ENCODE results near the gene MAP4K4.

Gene MAP4K4

GRCh38 chr2:101884423-101884822 lies 186.9 kb downstream of the MAP4K4 start:
- H3K36me3 ChIP-seq (ENCODE audit: insufficient read depth, insufficient read length, low read length), result peaks cover 68% of the 10 kb centered on the region
- no peaks in the 10 kb centered on the region for H3K4me1 ChIP-seq (ENCODE audit: insufficient read depth, insufficient read length)
- H3K9me3 ChIP-seq (ENCODE audit: insufficient read depth, low read length), result no peaks in the 10 kb centered on the region
- no peak overlapping the region for H3K9ac ChIP-seq (ENCODE audit: insufficient read length, low read depth)
- H3K27me3 ChIP-seq (ENCODE audit: insufficient read depth, insufficient read length), result no peaks in the 10 kb centered on the region
- no peak overlapping the region for H3K4me3 ChIP-seq (ENCODE audit: insufficient read length, low read depth)
- TF ChIP-seq ZNF274 (IDR thresholded peaks at IDR 0.05; ENCODE audit: low read depth, low read length) (no peak), SUZ12 (IDR thresholded peaks at IDR 0.05; ENCODE audit: extremely low read depth, insufficient read depth, insufficient read length) (no peak), YY1 (IDR thresholded peaks at IDR 0.05; ENCODE audit: insufficient read depth, insufficient read length) (no peak)
- no peak for DNase-seq (ENCODE audit: low read depth, low spot score)

GRCh38 chr2:101887328-101887727 lies 189.8 kb downstream of the MAP4K4 start:
- no peak for TF ChIP-seq SUZ12 (IDR thresholded peaks at IDR 0.05; ENCODE audit: extremely low read depth, insufficient read depth, insufficient read length)
- no peak for TF ChIP-seq YY1 (IDR thresholded peaks at IDR 0.05; ENCODE audit: insufficient read depth, insufficient read length)
- TF ChIP-seq ZNF274 (IDR thresholded peaks at IDR 0.05; ENCODE audit: low read depth, low read length), result no peak
- DNase-seq (ENCODE audit: low read depth, low spot score), result no peak
- no peaks in the 10 kb centered on the region for H3K9me3 ChIP-seq (ENCODE audit: insufficient read depth, low read length)
- no peaks in the 10 kb centered on the region for H3K27me3 ChIP-seq (ENCODE audit: insufficient read depth, insufficient read length)
- H3K9ac ChIP-seq (ENCODE audit: insufficient read length, low read depth), result no peak overlapping the region
- H3K36me3 ChIP-seq (ENCODE audit: insufficient read depth, insufficient read length, low read length), result peaks cover 77% of the 10 kb centered on the region
- no peaks in the 10 kb centered on the region for H3K4me1 ChIP-seq (ENCODE audit: insufficient read depth, insufficient read length)
- H3K4me3 ChIP-seq (ENCODE audit: insufficient read length, low read depth), result no peak overlapping the region

- Histone ChIP-seq H3K27me3 (ENCODE audit: insufficient read depth, insufficient read length) (no peaks in the 10 kb centered on the region), H3K4me3 (ENCODE audit: insufficient read length, low read depth) (no peak overlapping the region), H3K9me3 (ENCODE audit: insufficient read depth, low read length) (no peaks in the 10 kb centered on the region), H3K4me1 (ENCODE audit: insufficient read depth, insufficient read length) (no peaks in the 10 kb centered on the region), H3K36me3 (ENCODE audit: insufficient read depth, insufficient read length, low read length) (peaks cover 75% of the 10 kb centered on the region), H3K9ac (ENCODE audit: insufficient read length, low read depth) (no peak overlapping the region)
- no peak for TF ChIP-seq YY1 (IDR thresholded peaks at IDR 0.05; ENCODE audit: insufficient read depth, insufficient read length)
- TF ChIP-seq SUZ12 (IDR thresholded peaks at IDR 0.05; ENCODE audit: extremely low read depth, insufficient read depth, insufficient read length), result no peak
- no peak for TF ChIP-seq ZNF274 (IDR thresholded peaks at IDR 0.05; ENCODE audit: low read depth, low read length)
- DNase-seq (ENCODE audit: low read depth, low spot score), result no peak
Observed at GRCh38 chr2:101889460-101890098, 192.1 kb downstream of the MAP4K4 start.

GRCh38 chr2:101892377-101892776 lies 194.9 kb downstream of the MAP4K4 start:
- no peaks in the 10 kb centered on the region for H3K4me1 ChIP-seq (ENCODE audit: insufficient read depth, insufficient read length)
- peaks cover 68% of the 10 kb centered on the region for H3K36me3 ChIP-seq (ENCODE audit: insufficient read depth, insufficient read length, low read length)

GRCh38 chr2:101893681-101894381 lies 196.3 kb downstream of the MAP4K4 start:
- no peaks in the 10 kb centered on the region for H3K4me1 ChIP-seq (ENCODE audit: insufficient read depth, insufficient read length)
- no peaks in the 10 kb centered on the region for H3K27me3 ChIP-seq (ENCODE audit: insufficient read depth, insufficient read length)
- peak; percentile 91 for DNase-seq (ENCODE audit: low read depth, low spot score)
- H3K36me3 ChIP-seq (ENCODE audit: insufficient read depth, insufficient read length, low read length), result peaks cover 61% of the 10 kb centered on the region
- no peaks in the 10 kb centered on the region for H3K9me3 ChIP-seq (ENCODE audit: insufficient read depth, low read length)
- H3K9ac ChIP-seq (ENCODE audit: insufficient read length, low read depth), result no peak overlapping the region
- no peak overlapping the region for H3K4me3 ChIP-seq (ENCODE audit: insufficient read length, low read depth)
- no peak for TF ChIP-seq ZNF274 (IDR thresholded peaks at IDR 0.05; ENCODE audit: low read depth, low read length)
- TF ChIP-seq YY1 (IDR thresholded peaks at IDR 0.05; ENCODE audit: insufficient read depth, insufficient read length), result no peak
- TF ChIP-seq SUZ12 (IDR thresholded peaks at IDR 0.05; ENCODE audit: extremely low read depth, insufficient read depth, insufficient read length), result no peak

More at GRCh38 chr2:101892377-101892776, 194.9 kb downstream of the MAP4K4 start:
- H3K27me3 ChIP-seq (ENCODE audit: insufficient read depth, insufficient read length), result no peaks in the 10 kb centered on the region
- no peak overlapping the region for H3K4me3 ChIP-seq (ENCODE audit: insufficient read length, low read depth)
- H3K9ac ChIP-seq (ENCODE audit: insufficient read length, low read depth), result no peak overlapping the region
- H3K9me3 ChIP-seq (ENCODE audit: insufficient read depth, low read length), result no peaks in the 10 kb centered on the region
- no peak for DNase-seq (ENCODE audit: low read depth, low spot score)
- TF ChIP-seq SUZ12 (IDR thresholded peaks at IDR 0.05; ENCODE audit: extremely low read depth, insufficient read depth, insufficient read length) (no peak), ZNF274 (IDR thresholded peaks at IDR 0.05; ENCODE audit: low read depth, low read length) (no peak), YY1 (IDR thresholded peaks at IDR 0.05; ENCODE audit: insufficient read depth, insufficient read length) (no peak)

- H3K9me3 ChIP-seq (ENCODE audit: insufficient read depth, low read length), result no peaks in the 10 kb centered on the region
- peaks cover 49% of the 10 kb centered on the region for H3K36me3 ChIP-seq (ENCODE audit: insufficient read depth, insufficient read length, low read length)
- no peak for DNase-seq (ENCODE audit: low read depth, low spot score)
- H3K27me3 ChIP-seq (ENCODE audit: insufficient read depth, insufficient read length), result no peaks in the 10 kb centered on the region
- H3K9ac ChIP-seq (ENCODE audit: insufficient read length, low read depth), result no peak overlapping the region
- H3K4me1 ChIP-seq (ENCODE audit: insufficient read depth, insufficient read length), result no peaks in the 10 kb centered on the region
- no peak overlapping the region for H3K4me3 ChIP-seq (ENCODE audit: insufficient read length, low read depth)
- TF ChIP-seq SUZ12 (IDR thresholded peaks at IDR 0.05; ENCODE audit: extremely low read depth, insufficient read depth, insufficient read length) (no peak), ZNF274 (IDR thresholded peaks at IDR 0.05; ENCODE audit: low read depth, low read length) (no peak)
Observed at GRCh38 chr2:101895039-101895438, 197.5 kb downstream of the MAP4K4 start.

- no peaks in the 10 kb centered on the region for H3K4me1 ChIP-seq (ENCODE audit: insufficient read depth, insufficient read length)
- no peak overlapping the region for H3K9ac ChIP-seq (ENCODE audit: insufficient read length, low read depth)
- H3K36me3 ChIP-seq (ENCODE audit: insufficient read depth, insufficient read length, low read length), result peaks cover 44% of the 10 kb centered on the region
- DNase-seq (ENCODE audit: low read depth, low spot score), result no peak
- TF ChIP-seq SUZ12 (IDR thresholded peaks at IDR 0.05; ENCODE audit: extremely low read depth, insufficient read depth, insufficient read length) (no peak), ZNF274 (IDR thresholded peaks at IDR 0.05; ENCODE audit: low read depth, low read length) (no peak), YY1 (IDR thresholded peaks at IDR 0.05; ENCODE audit: insufficient read depth, insufficient read length) (no peak)
- no peaks in the 10 kb centered on the region for H3K27me3 ChIP-seq (ENCODE audit: insufficient read depth, insufficient read length)
- no peaks in the 10 kb centered on the region for H3K9me3 ChIP-seq (ENCODE audit: insufficient read depth, low read length)
- H3K4me3 ChIP-seq (ENCODE audit: insufficient read length, low read depth), result no peak overlapping the region
Observed at GRCh38 chr2:101895819-101896322, 198.4 kb downstream of the MAP4K4 start.
